HL-60/S4 treated with phorbol 12-myristate 13-acetate at 8.2 ng/mL for 4 days and 3 days (cell line): ENCODE measurements around the gene FGFR2.
"Not testable (repeated sequence)": the region's sequence is repeated elsewhere in the genome, so short reads cannot be mapped to it uniquely, and the experiment has no call there.

ENCODE experiments used
- in situ Hi-C: fragments of 300-500 bp; cut with MboI; formaldehyde crosslinking; loops from 2 replicates; pipeline ENCODE4 v1.15.0; 2022; ENCODE audit warnings: low sequenced_read_pairs

The FGFR2 gene

DNA sequence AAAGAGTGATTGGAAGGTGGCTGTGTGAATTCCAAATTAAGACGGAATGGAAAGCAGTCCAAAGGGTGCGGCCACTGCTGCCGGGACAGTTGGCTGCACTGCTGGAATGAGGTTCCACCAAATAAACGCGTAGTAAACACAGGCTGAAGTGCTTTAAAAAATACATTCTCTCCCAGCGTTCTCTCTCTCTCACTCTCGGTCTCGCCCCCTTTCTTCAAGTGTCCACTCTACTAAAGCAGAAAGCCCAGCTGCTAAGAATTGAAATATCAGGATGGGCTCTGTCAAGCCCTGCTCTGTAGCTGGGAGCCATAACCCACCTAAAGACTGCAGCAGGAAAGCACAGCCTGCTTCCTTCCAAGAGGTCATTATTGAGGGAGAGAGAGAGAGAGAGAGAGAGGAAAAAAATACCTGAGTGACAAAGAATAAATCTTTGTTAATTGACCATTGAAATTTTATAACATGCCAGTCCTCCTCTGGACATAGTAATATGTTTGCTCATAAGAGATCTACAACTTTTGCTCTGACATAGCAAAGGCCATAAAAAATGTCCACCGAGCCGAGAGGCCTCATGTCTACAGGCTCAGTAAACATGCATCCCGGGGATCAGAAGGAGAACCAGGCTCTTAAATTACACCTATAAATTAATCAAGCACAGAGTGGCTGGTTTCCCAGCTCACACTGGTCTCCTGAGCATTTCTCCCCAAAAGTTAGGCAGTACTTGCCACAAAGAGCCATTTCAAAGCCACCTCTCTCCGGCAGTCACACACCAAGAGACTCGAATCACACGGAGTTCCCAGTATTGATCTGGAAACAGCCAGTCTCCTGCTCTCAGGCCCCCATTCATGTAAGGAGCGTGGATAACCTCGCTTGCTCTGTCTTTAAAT, 72.8 kb downstream of the FGFR2 start:
- in situ Hi-C loops, result no loop called here

GRCh38 chr10:121524157-121524817, 74.0 kb downstream of the FGFR2 start:
- in situ Hi-C loops, result no loop called here

GRCh38 chr10:121522831-121523230, 75.4 kb downstream of the FGFR2 start:
- in situ Hi-C loops, result no loop called here

GRCh38 chr10:121521794-121522556, 76.3 kb downstream of the FGFR2 start:
- in situ Hi-C loops, result no loop called here

DNA sequence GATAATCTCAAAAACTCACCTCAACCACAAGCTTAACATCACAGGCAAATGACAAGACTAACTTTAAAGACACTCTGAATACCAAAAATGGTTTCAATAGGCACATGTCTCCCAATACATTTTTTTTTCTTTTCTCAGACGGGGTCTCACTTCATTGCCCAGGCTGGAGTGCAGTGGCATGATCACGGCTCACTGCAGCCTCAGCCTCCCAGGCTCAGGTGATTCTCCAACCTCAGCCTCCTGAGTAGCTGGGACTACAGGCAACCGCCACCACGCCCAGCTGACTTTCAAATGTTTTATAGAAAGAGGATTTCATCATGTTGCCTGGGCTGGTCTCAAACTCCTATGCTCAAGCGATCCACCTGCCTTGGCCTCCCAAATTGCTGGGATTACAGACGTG, 77.7 kb downstream of the FGFR2 start:
- in situ Hi-C loops, result not testable (repeated sequence)

DNA sequence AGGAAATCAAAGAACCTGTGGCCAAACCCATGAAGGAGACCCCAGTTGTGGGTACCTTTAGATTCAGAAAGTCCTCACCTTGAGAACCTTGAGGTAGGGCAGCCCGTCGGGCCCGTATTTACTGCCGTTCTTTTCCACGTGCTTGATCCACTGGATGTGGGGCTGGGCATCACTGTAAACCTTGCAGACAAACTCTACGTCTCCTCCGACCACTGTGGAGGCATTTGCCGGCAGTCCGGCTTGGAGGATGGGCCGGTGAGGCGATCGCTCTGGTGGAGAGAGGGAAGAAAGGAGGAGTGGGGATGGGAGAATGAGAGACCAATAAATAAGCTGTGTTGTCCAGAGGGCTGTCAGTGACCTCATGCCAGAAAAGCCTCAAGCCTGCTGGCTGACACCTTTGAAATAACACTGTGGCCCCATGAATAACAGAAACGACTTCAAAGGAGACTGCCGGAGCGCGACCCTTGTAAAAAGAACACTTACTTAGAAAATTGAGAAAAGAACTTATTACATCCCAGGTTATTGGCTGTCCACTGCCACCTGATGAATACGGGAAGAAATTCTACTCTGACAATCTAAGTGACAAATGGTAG, 78.2 kb downstream of the FGFR2 start:
- in situ Hi-C loops, result no loop called here

DNA sequence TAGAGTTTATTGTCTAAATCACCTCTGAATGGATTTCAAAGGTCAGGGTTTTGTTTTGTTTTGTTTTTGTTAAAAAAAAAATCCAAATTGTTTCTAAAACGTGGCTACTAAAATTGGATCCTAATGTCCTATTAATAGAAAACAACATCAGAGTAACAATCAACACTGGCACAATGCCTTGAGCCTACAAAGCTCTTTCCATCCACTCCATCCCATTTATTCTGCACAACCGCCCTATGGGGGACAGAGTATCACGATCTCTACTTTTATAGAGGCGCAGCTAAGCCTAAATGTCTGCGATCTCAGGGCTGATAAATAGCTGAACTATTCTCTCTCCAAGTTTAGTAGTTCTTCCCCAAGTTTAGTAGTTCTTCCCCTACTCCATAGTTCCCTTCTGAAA, 78.8 kb downstream of the FGFR2 start:
- in situ Hi-C loops, result no loop called here

GRCh38 chr10:121518333-121518732, 79.9 kb downstream of the FGFR2 start:
- in situ Hi-C loops, result no loop called here

- in situ Hi-C loops, result no loop called here
Observed at GRCh38 chr10:121516093-121516865, 82.0 kb downstream of the FGFR2 start.

GRCh38 chr10:121514141-121514865, 83.9 kb downstream of the FGFR2 start:
- in situ Hi-C loops, result no loop called here

DNA sequence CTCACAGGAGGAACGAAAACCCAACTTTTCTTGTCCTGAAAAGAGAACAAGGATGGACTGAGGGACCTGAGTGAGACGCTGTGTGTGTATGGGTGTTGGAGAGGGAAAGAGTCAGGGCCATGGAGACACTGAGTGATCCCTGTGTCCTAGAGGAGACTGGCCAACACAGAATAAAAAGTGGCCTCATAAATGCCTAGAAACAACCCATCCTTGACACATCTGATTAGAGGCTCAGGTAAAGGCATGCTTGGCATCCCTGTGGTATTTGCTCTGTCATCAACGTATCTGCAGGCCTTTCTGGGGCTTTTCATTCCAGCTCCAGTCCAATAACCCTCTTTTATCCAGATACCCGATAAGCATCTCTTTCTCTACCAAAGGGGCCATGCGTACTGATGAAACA, 86.3 kb downstream of the FGFR2 start:
- in situ Hi-C loops, result no loop called here

- in situ Hi-C loops, result no loop called here
Observed at GRCh38 chr10:121511460-121511859, 86.8 kb downstream of the FGFR2 start.

GRCh38 chr10:121510201-121510771, 88.0 kb downstream of the FGFR2 start:
- in situ Hi-C loops, result no loop called here

DNA sequence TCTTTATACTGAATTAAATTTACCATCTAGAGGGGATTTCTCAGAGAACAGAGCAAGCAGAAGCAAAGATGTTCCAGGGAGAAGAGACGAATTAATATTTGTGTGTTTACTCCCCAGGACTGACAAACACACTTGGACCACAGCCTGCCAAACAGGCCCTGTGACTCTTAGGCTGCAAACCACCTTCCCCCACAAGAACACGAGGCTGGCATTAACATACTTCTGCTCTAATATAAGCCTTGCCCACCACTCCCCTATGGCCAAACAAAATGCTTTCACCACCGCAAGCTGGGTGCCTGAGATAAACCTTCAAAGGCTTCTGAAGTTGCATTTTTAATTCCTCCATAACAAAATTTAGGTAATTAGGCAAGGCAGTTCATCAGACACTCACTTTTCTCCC, 88.4 kb downstream of the FGFR2 start:
- in situ Hi-C loops, result no loop called here

- in situ Hi-C loops, result no loop called here
Observed at GRCh38 chr10:121509112-121509511, 89.1 kb downstream of the FGFR2 start.

DNA sequence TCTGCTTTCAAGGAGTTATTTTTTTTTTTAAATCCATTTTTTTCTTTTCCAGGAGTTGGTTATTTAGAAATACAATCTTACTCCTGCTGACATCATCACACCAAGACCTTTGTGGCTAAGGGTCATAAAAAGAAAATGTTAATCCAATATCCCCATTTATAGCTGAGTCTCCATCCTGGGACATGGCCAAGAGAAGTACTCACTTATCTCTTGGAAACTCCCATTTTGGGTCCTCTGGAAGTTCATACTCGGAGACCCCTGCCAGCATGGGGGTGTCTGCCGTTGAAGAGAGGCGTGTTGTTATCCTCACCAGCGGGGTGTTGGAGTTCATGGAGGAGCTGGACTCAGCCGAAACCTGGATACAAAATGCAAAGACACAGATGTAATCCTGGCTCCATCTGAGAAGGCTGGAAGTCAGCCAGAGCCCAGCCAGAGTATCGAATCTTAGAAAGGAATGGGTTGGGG, 94.6 kb downstream of the FGFR2 start:
- in situ Hi-C loops, result no loop called here

GRCh38 chr10:121501796-121502195, 96.4 kb downstream of the FGFR2 start:
- in situ Hi-C loops, result no loop called here

DNA sequence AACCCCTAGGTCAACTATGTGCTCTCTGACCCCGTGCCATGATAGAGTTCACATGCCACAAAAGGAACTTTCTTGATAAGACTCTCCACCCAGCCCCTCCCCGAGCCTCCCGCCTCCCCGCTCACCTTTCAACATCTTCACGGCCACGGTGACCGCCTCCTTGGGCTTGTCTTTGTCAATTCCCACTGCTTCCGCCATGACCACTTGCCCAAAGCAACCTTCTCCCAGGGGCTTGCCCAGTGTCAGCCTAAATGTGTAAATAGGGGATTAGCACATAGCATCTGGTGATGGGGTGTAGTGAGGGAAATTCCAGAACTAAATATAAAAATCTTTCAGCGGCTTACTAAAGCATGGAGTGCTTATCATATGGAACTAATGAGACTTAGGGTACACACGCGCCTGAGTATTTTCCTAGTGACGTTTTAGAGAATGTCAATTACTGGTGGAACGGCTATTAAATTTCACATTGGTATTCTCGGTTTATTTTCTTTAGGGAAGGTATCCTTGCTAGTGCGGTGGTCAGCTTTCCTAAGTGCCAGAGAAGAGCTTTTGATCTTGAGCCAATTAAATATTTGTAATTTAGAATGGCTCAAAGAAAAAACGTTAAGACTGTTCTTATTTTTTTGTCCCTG, 97.4 kb downstream of the FGFR2 start:
- in situ Hi-C loops, result no loop called here
